ENCODE data around the gene UHRF1. TPM values are rescaled to one million over a fixed set of nuclear protein-coding genes. Genes with fewer than 3 reads are reported as not detected.
A peak's percentile ranks its signal among the peaks of the same experiment; 100 is the strongest.
"Not testable (repeated sequence)": the region's sequence is repeated elsewhere in the genome, so short reads cannot be mapped to it uniquely, and the experiment has no call there.

Gene UHRF1
- total RNA-seq, 4 donors from 2014 or later = 1.7 to 7.2 (median 3.0) TPM

GRCh38 chr19:4971816-4972495 lies 62.7 kb downstream of the UHRF1 start:
- H3K27ac ChIP-seq = peak overlapping the region in 2 of 4 donors; percentile 18 to 84
- no peaks in the 10 kb centered on the region for H3K36me3 ChIP-seq
- peaks cover 0 to 82% (median 53%) of the 10 kb centered on the region in 4 donors for H3K4me1 ChIP-seq
- 85% methylated on average over 16 to 19 of the region's 19 CpGs for WGBS, 2 donors
- no peak for DNase-seq (ENCODE audit: low spot score in 2 of 2)
- no peak overlapping the region for H3K4me3 ChIP-seq
- H3K27me3 ChIP-seq = no peaks in the 10 kb centered on the region
- TF ChIP-seq EP300 (IDR thresholded peaks at IDR 0.05) (no peak), CTCF (IDR thresholded peaks at IDR 0.05) (no peak), POLR2A (IDR thresholded peaks at IDR 0.05) (no peak)
- no peaks in the 10 kb centered on the region for H3K9me3 ChIP-seq

- 78 to 79% methylated on average over 12 of the region's 12 CpGs for WGBS, 2 donors
- TF ChIP-seq POLR2A (IDR thresholded peaks at IDR 0.05) (no peak), EP300 (IDR thresholded peaks at IDR 0.05) (no peak), CTCF (IDR thresholded peaks at IDR 0.05) (no peak)
- DNase-seq (ENCODE audit: low spot score in 2 of 2) = no peak
- Histone ChIP-seq H3K4me3 (no peak overlapping the region), H3K27ac (peak overlapping the region in 2 of 4 donors; percentile 14 to 84), H3K9me3 (no peaks in the 10 kb centered on the region), H3K36me3 (no peaks in the 10 kb centered on the region), H3K27me3 (no peaks in the 10 kb centered on the region), H3K4me1 (peaks cover 0 to 89% (median 60%) of the 10 kb centered on the region in 4 donors)
These were observed 63.4 kb downstream of the UHRF1 start for GRCh38 chr19:4972509-4973230.

GRCh38 chr19:4974880-4975469 lies 65.7 kb downstream of the UHRF1 start:
- Histone ChIP-seq H3K4me3 (no peak overlapping the region), H3K4me1 (peaks cover 3 to 92% (median 66%) of the 10 kb centered on the region in 4 donors), H3K27me3 (no peaks in the 10 kb centered on the region), H3K27ac (peak overlapping the region in 3 of 4 donors; percentile 64 to 93 (median 91)), H3K36me3 (no peaks in the 10 kb centered on the region), H3K9me3 (no peaks in the 10 kb centered on the region)
- no peak for TF ChIP-seq POLR2A (IDR thresholded peaks at IDR 0.05)
- TF ChIP-seq CTCF (IDR thresholded peaks at IDR 0.05) = no peak
- TF ChIP-seq EP300 (IDR thresholded peaks at IDR 0.05) = peak in 1 of 2 donors; percentile 16
- DNase-seq (ENCODE audit: low spot score in 2 of 2) = no peak
- WGBS, 2 donors = 63 to 66% methylated on average over 14 of the region's 14 CpGs

- not testable (repeated sequence) for H3K4me3 ChIP-seq; H3K27me3 ChIP-seq; DNase-seq (ENCODE audit: low spot score in 2 of 2); H3K36me3 ChIP-seq; H3K9me3 ChIP-seq
- Histone ChIP-seq H3K27ac (peak overlapping the region; percentile 64 to 93 (median 83)), H3K4me1 (peaks cover 3 to 86% (median 62%) of the 10 kb centered on the region in 4 donors)
- WGBS, 2 donors = 90 to 93% methylated on average over 13 of the region's 13 CpGs
These were observed 66.3 kb downstream of the UHRF1 start for GRCh38 chr19:4975601-4976000.

GRCh38 chr19:4976401-4977298 lies 67.3 kb downstream of the UHRF1 start:
- peak; percentile 74 to 85 for DNase-seq (ENCODE audit: low spot score in 2 of 2)
- TF ChIP-seq EP300 (IDR thresholded peaks at IDR 0.05) = peak; percentile 63 to 96
- TF ChIP-seq POLR2A (IDR thresholded peaks at IDR 0.05) = peak; percentile 42 to 51
- peak; percentile 23 to 56 (median 42) for TF ChIP-seq CTCF (IDR thresholded peaks at IDR 0.05)
- Histone ChIP-seq H3K4me3 (peak overlapping the region in 1 of 4 donors; percentile 26), H3K4me1 (peaks cover 3 to 86% (median 55%) of the 10 kb centered on the region in 4 donors), H3K27me3 (no peaks in the 10 kb centered on the region), H3K36me3 (no peaks in the 10 kb centered on the region), H3K27ac (peak overlapping the region; percentile 64 to 93 (median 83)), H3K9me3 (no peaks in the 10 kb centered on the region)
- 30 to 45% methylated on average over 33 of the region's 33 CpGs for WGBS, 2 donors
